WTC11 (cell line): ENCODE results near the gene PLCG2. TPM values are rescaled to one million over a fixed set of nuclear protein-coding genes. Genes with fewer than 3 reads are reported as not detected.

Experiments used
- ATAC-seq: fragments of 200-7000 bp; cut with Tn5 transposase; 2 replicates; pipeline ENCODE4 v1.10.0; 2021; ENCODE audit warnings: mild to moderate bottlenecking, moderate library complexity
- CTCF ChIA-PET: fragments of 300-600 bp; sonication (Branson Sonifier 250); formaldehyde crosslinking; loops from one replicate; lab custom pipeline; 2021; ENCODE audit warnings: antibody characterized with exemption; lab: Charles Lee
- POLR2A ChIA-PET: fragments of 350-600 bp; sonication (Branson Sonifier 250); formaldehyde crosslinking; loops from one replicate; lab custom pipeline; 2021; ENCODE audit warnings: antibody characterized with exemption; lab: Charles Lee
- DNase-seq: peaks from one replicate; pipeline ENCODE4 v3.0.0; 2021; ENCODE audit warnings: low spot score
- H3K27ac Mint-ChIP-seq: 2 replicates; pipeline ENCODE4 v1.8.0; 2021; ENCODE audit warnings: mixed read lengths
- H3K27me3 Mint-ChIP-seq: 2 replicates; pipeline ENCODE4 v1.8.0; 2021; ENCODE audit warnings: low read depth, mild to moderate bottlenecking, moderate library complexity, mixed read lengths
- H3K36me3 Mint-ChIP-seq: 2 replicates; pipeline ENCODE4 v1.8.0; 2021; ENCODE audit warnings: mixed read lengths
- H3K4me1 Mint-ChIP-seq: 2 replicates; pipeline ENCODE4 v1.8.0; 2022; ENCODE audit warnings: mixed read lengths
- H3K4me3 Mint-ChIP-seq: 2 replicates; pipeline ENCODE4 v1.8.0; 2021; ENCODE audit warnings: mild to moderate bottlenecking, moderate library complexity, mixed read lengths
- H3K9me3 Mint-ChIP-seq: 2 replicates; pipeline ENCODE4 v1.8.0; 2021; ENCODE audit warnings: mixed read lengths
- ATF6 ChIP-seq: sonication (generic); formaldehyde crosslinking; IDR thresholded peaks from 2 replicates; pipeline ENCODE4 v1.8.1; 2023; ENCODE audit warnings: mild to moderate bottlenecking, missing genetic modification reagents
- CREB1 ChIP-seq: sonication (generic); formaldehyde crosslinking; IDR thresholded peaks from 2 replicates; pipeline ENCODE4 v1.8.0; 2023; ENCODE audit warnings: mild to moderate bottlenecking, missing genetic modification reagents
- CREM ChIP-seq: sonication (generic); formaldehyde crosslinking; IDR thresholded peaks from 2 replicates; pipeline ENCODE4 v1.8.1; 2022; ENCODE audit warnings: mild to moderate bottlenecking, missing genetic modification reagents, moderate library complexity
- FOXP4 ChIP-seq: sonication (generic); formaldehyde crosslinking; IDR thresholded peaks from 2 replicates; pipeline ENCODE4 v1.8.0; 2022; ENCODE audit warnings: mild to moderate bottlenecking, missing genetic modification reagents
- NR3C1 ChIP-seq: sonication (generic); formaldehyde crosslinking; conservative IDR thresholded peaks from 2 replicates; pipeline ENCODE4 v1.8.1; 2023; ENCODE audit warnings: low read depth, mild to moderate bottlenecking, missing genetic modification reagents
- RELA ChIP-seq: sonication (generic); formaldehyde crosslinking; IDR thresholded peaks from 2 replicates; pipeline ENCODE4 v1.8.1; 2022; ENCODE audit warnings: missing genetic modification reagents, mild to moderate bottlenecking, borderline replicate concordance
- ZNF121 ChIP-seq: sonication (generic); formaldehyde crosslinking; IDR thresholded peaks from 2 replicates; pipeline ENCODE4 v1.8.0; 2023; ENCODE audit warnings: missing genetic modification reagents
- ZNF281 ChIP-seq: sonication (generic); formaldehyde crosslinking; IDR thresholded peaks from 2 replicates; pipeline ENCODE4 v1.8.0; 2023; ENCODE audit warnings: mild to moderate bottlenecking, missing genetic modification reagents
- ZNF416 ChIP-seq: fragments of 250-450 bp; sonication (Bioruptor Pico); IDR thresholded peaks from 2 replicates; pipeline ENCODE4 v1.9.0; 2021; ENCODE audit warnings: mild to moderate bottlenecking, inconsistent platforms
- ZNF423 ChIP-seq: fragments of 250-450 bp; sonication (Bioruptor Pico); IDR thresholded peaks from 2 replicates; pipeline ENCODE4 v2.1.2; 2022; ENCODE audit warnings: mild to moderate bottlenecking, moderate library complexity
- ZNF512 ChIP-seq: sonication (generic); formaldehyde crosslinking; IDR thresholded peaks from 2 replicates; pipeline ENCODE4 v1.8.1; 2022; ENCODE audit warnings: missing genetic modification reagents, borderline replicate concordance
- total RNA-seq: library from RNA; stranded (reverse); gene quantifications from 3 replicates; pipeline ENCODE4 v1.2.3, GENCODE V29; 2021

Gene PLCG2
- total RNA-seq, 1 experiment from 2014 or later = 7.0 TPM

GRCh38 chr16:81817296-81817695 lies 38.2 kb downstream of the PLCG2 start:
- Mint-ChIP-seq H3K36me3 (no peaks in the 10 kb centered on the region), H3K9me3 (peaks cover 11% of the 10 kb centered on the region), H3K4me3 (no peak overlapping the region), H3K27me3 (no peaks in the 10 kb centered on the region), H3K27ac (no peak overlapping the region), H3K4me1 (peaks cover 35% of the 10 kb centered on the region)
- ChIA-PET CTCF (interaction anchor here (1.2 to 1.3 kb wide), 3 partner anchors 25 to 180 kb away, joined by 3 to 6 read pairs (median 3); no protein-coding TSS in a partner anchor), POLR2A (no interaction called here)
- no peak for TF ChIP-seq ZNF416 (CRISPR knock-in tag)
- no peak for TF ChIP-seq ZNF512 (CRISPR knock-in tag)
- no peak for TF ChIP-seq CREM (CRISPR knock-in tag)
- TF ChIP-seq ZNF423 (CRISPR knock-in tag) = no peak
- TF ChIP-seq ATF6 (CRISPR knock-in tag) = no peak
- no peak for TF ChIP-seq FOXP4 (CRISPR knock-in tag)
- TF ChIP-seq NR3C1 (CRISPR knock-in tag) = no peak
- no peak for DNase-seq
- no peak for ATAC-seq

- peaks cover 38% of the 10 kb centered on the region for H3K4me1 Mint-ChIP-seq
- no peaks in the 10 kb centered on the region for H3K27me3 Mint-ChIP-seq
- H3K27ac Mint-ChIP-seq = no peak overlapping the region
- TF ChIP-seq CREB1 (CRISPR knock-in tag) = no peak
- H3K4me3 Mint-ChIP-seq = no peak overlapping the region
- H3K9me3 Mint-ChIP-seq = peaks cover 4% of the 10 kb centered on the region
- ATAC-seq (no peak), DNase-seq (no peak)
- ChIA-PET POLR2A (no interaction called here), CTCF (interaction anchor here (0.6 to 1.3 kb wide), 4 partner anchors 24 to 400 kb away, joined by 3 to 6 read pairs (median 6); no protein-coding TSS in a partner anchor)
- no peaks in the 10 kb centered on the region for H3K36me3 Mint-ChIP-seq
These were observed 38.9 kb downstream of the PLCG2 start for GRCh38 chr16:81817789-81818567.

- no peak for DNase-seq
- peaks cover 43% of the 10 kb centered on the region for H3K4me1 Mint-ChIP-seq
- no peak for TF ChIP-seq RELA (CRISPR knock-in tag)
- no peak for TF ChIP-seq ZNF281 (CRISPR knock-in tag)
- TF ChIP-seq ZNF121 (CRISPR knock-in tag) = no peak
- TF ChIP-seq, all 79 proteins: peak for 0
- H3K27ac Mint-ChIP-seq = no peak overlapping the region
- no peak for ATAC-seq
- ChIA-PET POLR2A (no interaction called here), CTCF (interaction anchor here (0.6 to 1.3 kb wide), 5 partner anchors 23 to 400 kb away, joined by 3 to 6 read pairs (median 5); no protein-coding TSS in a partner anchor)
- no peaks in the 10 kb centered on the region for H3K36me3 Mint-ChIP-seq
- H3K9me3 Mint-ChIP-seq = no peaks in the 10 kb centered on the region
- H3K4me3 Mint-ChIP-seq = no peak overlapping the region
- no peaks in the 10 kb centered on the region for H3K27me3 Mint-ChIP-seq
These were observed 39.4 kb downstream of the PLCG2 start for GRCh38 chr16:81818568-81818896.
